ENCODE results near the gene SNX1. TPM values are rescaled to one million over a fixed set of nuclear protein-coding genes. Genes with fewer than 3 reads are reported as not detected.

The SNX1 gene
- total and polyA plus RNA-seq, 2 of the 8 experiments (the other 6 are each of a cell fraction or from before 2014, with no cell fraction given) = 27.9 to 59.8 TPM

- no peak overlapping the region for H3K18ac ChIP-seq (ENCODE audit: extremely low read depth, low read length)
- peaks cover 0 to 2% of the 10 kb centered on the region in 2 experiments for H4K20me1 ChIP-seq (replicated peaks in 1 of 2; ENCODE audit: control insufficient read depth in 1 of 2, insufficient read depth in 2 of 2, low read length in 2 of 2)
- DNase-seq (ENCODE audit: low read depth in 1 of 2, low spot score in 2 of 2) (no peak), FAIRE-seq (no peak)
- no peak overlapping the region for H2AFZ ChIP-seq (ENCODE audit: low read length)
- no peak overlapping the region for H3K4me2 ChIP-seq (ENCODE audit: insufficient read depth in 1 of 2, low read depth in 2 of 2, low read length in 2 of 2)
- ChIA-PET CTCF (ENCODE audit: partially characterized antibody) (interaction anchor here (1.2 to 1.3 kb wide), 2 partner anchors 22 to 23 kb away, joined by 3 read pairs; no protein-coding TSS in a partner anchor), POLR2A (ENCODE audit: partially characterized antibody) (interaction anchor here (0.9 kb wide), 1 partner anchor 48 kb away, joined by 3 read pairs; no protein-coding TSS in a partner anchor)
- no peak overlapping the region for H4K91ac ChIP-seq (replicated peaks; ENCODE audit: insufficient read length, low read length)
- no peak overlapping the region for H4K8ac ChIP-seq (ENCODE audit: extremely low read depth, insufficient read depth, low read length)
- no peak overlapping the region for H4K5ac ChIP-seq (ENCODE audit: insufficient read length, low read depth, low read length)
- peaks cover 2% of the 10 kb centered on the region for H3K79me1 ChIP-seq (ENCODE audit: low read depth, low read length)
- peaks cover 7% of the 10 kb centered on the region for H3K23me2 ChIP-seq (ENCODE audit: low read depth, low read length)
- no peaks in the 10 kb centered on the region for H3K9me3 ChIP-seq (ENCODE audit: insufficient read depth in 2 of 2, low read depth in 1 of 2, low read length in 1 of 2)
- no peak overlapping the region for H3K14ac ChIP-seq (ENCODE audit: insufficient read length)
- peaks cover 0 to 31% of the 10 kb centered on the region in 2 experiments; a peak in 2 of 4 replicates for H3K79me2 ChIP-seq (ENCODE audit: control insufficient read depth in 1 of 2, insufficient read depth in 2 of 2, low read length in 2 of 2)
- H3K36me3 ChIP-seq (ENCODE audit: control insufficient read depth in 2 of 4, insufficient read depth in 4 of 4, low read length in 3 of 4) = peaks cover 0 to 24% (median 12%) of the 10 kb centered on the region in 4 experiments; a peak in 7 of 8 replicates
- no peak overlapping the region for H2AK5ac ChIP-seq (ENCODE audit: low read depth, low read length)
- 93% methylated on average over 3 of the region's 3 CpGs; no CpG with 5 or more reads in 1 of the 2 experiments for WGBS, 2 experiments (ENCODE audit: extremely low coverage in 1 of 2, insufficient coverage in 1 of 2, insufficient read length in 1 of 2, insufficient replicate concordance in 2 of 2, low coverage in 1 of 2, low lambda C conversion rate in 2 of 2, missing lambda C conversion rate in 1 of 2)
- H3K27me3 ChIP-seq (replicated peaks in 1 of 4; ENCODE audit: control insufficient read depth in 3 of 4, extremely low read depth in 1 of 4, insufficient read depth in 3 of 4, low read length in 3 of 4) = no peaks in the 10 kb centered on the region
- H2BK5ac ChIP-seq (ENCODE audit: low read depth, low read length) = no peak overlapping the region
- no peak overlapping the region for H3K27ac ChIP-seq (ENCODE audit: low read depth, low read length)
- H2BK15ac ChIP-seq (ENCODE audit: low read length) = no peak overlapping the region
- no peak overlapping the region for H3K56ac ChIP-seq (replicated peaks; ENCODE audit: insufficient read length, low read depth, low read length)
- H3K4me3 ChIP-seq (ENCODE audit: extremely low read depth in 1 of 4, insufficient read depth in 2 of 4, low read depth in 3 of 4, low read length in 4 of 4) = no peak overlapping the region
- H2BK20ac ChIP-seq (ENCODE audit: low read length) = no peak overlapping the region
- peaks cover under 1 to 2% (median 2%) of the 10 kb centered on the region in 4 experiments; a peak in 5 of 7 replicates for H3K4me1 ChIP-seq (replicated peaks in 1 of 4; ENCODE audit: control insufficient read depth in 3 of 4, insufficient read depth in 4 of 4, low read length in 3 of 4)
- no peak overlapping the region for H3K4ac ChIP-seq (replicated peaks; ENCODE audit: insufficient read length, low read depth, low read length)
- no peak overlapping the region for H2BK120ac ChIP-seq (replicated peaks; ENCODE audit: low read depth, low read length)
- no peak overlapping the region for H2BK12ac ChIP-seq (ENCODE audit: low read depth, low read length)
- H3K23ac ChIP-seq (ENCODE audit: insufficient read length) = no peak overlapping the region
- H3K9ac ChIP-seq (replicated peaks in 1 of 4; ENCODE audit: extremely low read depth in 1 of 4, low read depth in 3 of 4, low read length in 3 of 4) = peak overlapping the region in 1 of 4 experiments; percentile 28; a peak in 1 of 7 replicates
- TF ChIP-seq RNF2 (IDR thresholded peaks at IDR 0.05; ENCODE audit: borderline replicate concordance, low read depth, low read length, missing control alignments, poor library complexity, severe bottlenecking) = no peak
- TF ChIP-seq NANOG (IDR thresholded peaks at IDR 0.05; ENCODE audit: insufficient read depth, low read depth, low read length, poor library complexity, severe bottlenecking) = no peak
- TF ChIP-seq TBP (IDR thresholded peaks at IDR 0.05; ENCODE audit: low read depth, low read length) = no peak
- no peak for TF ChIP-seq YY1 (IDR thresholded peaks at IDR 0.05; ENCODE audit: low read depth, low read length)
These were observed 5.3 kb upstream of the SNX1 start for GRCh38 chr15:64090527-64090926.

All from H1 (cell line).